Raji (cell line): ENCODE data around the gene GPX4.
A peak's percentile ranks its signal among the peaks of the same experiment; 100 is the strongest.

ENCODE experiments used
- POLR2A ChIP-seq: IDR thresholded peaks from 2 replicates; pipeline ENCODE4 v1.6.1; 2011; ENCODE audit warnings: low read depth, low read length, control low read depth; ENCODE audit not compliant: insufficient read depth

Gene GPX4

GRCh38 chr19:1064661-1065605 is 38.9 kb upstream of the GPX4 start:
- no peak for TF ChIP-seq POLR2A

- no peak for TF ChIP-seq POLR2A
Observed at GRCh38 chr19:1065606-1066109, 38.1 kb upstream of the GPX4 start.

- TF ChIP-seq POLR2A = no peak
Observed at GRCh38 chr19:1066251-1066747, 37.5 kb upstream of the GPX4 start.

GRCh38 chr19:1066748-1067340 is 37.0 kb upstream of the GPX4 start, which contains the start of gene ARHGAP45:
Gene ARHGAP45, plus strand, starts transcription at chr19:1067167. Its CDS starts 239 bp downstream, at chr19:1067406.
- peak; percentile 70 for TF ChIP-seq POLR2A

- no peak for TF ChIP-seq POLR2A
Observed at GRCh38 chr19:1067341-1067957, 36.3 kb upstream of the GPX4 start.

GRCh38 chr19:1068009-1069001 is 35.5 kb upstream of the GPX4 start:
- TF ChIP-seq POLR2A = no peak

- peak; percentile 84 for TF ChIP-seq POLR2A
Observed at GRCh38 chr19:1069009-1069779, 34.6 kb upstream of the GPX4 start.

GRCh38 chr19:1070576-1070930 is 33.2 kb upstream of the GPX4 start:
- TF ChIP-seq POLR2A = no peak

- no peak for TF ChIP-seq POLR2A
Observed at GRCh38 chr19:1070931-1071791, 32.6 kb upstream of the GPX4 start.

GRCh38 chr19:1072371-1073015 is 31.3 kb upstream of the GPX4 start:
- no peak for TF ChIP-seq POLR2A

GRCh38 chr19:1073063-1073955 is 30.5 kb upstream of the GPX4 start:
- no peak for TF ChIP-seq POLR2A
